Neural progenitor cell (in vitro differentiated cells): ENCODE measurements around the gene TBC1D7. TPM values are rescaled to one million over a fixed set of nuclear protein-coding genes. Genes with fewer than 3 reads are reported as not detected.

Source experiments
- DNase-seq: peaks from one replicate; pipeline ENCODE4 v3.0.0-alpha.2; 2016; ENCODE audit warnings: low spot score
- H2AFZ ChIP-seq: fragments of 200-600 bp; sonication (generic); replicated peaks from 2 replicates; pipeline ENCODE4 v1.6.1; 2016; ENCODE audit warnings: antibody characterized with exemption
- H3F3A ChIP-seq: fragments of 200-600 bp; sonication (generic); 2 replicates; pipeline ENCODE4 v1.6.1; 2016; ENCODE audit warnings: antibody characterized with exemption, low read depth
- H3K27ac ChIP-seq: fragments of 200-600 bp; sonication (generic); 2 replicates; pipeline ENCODE4 v1.5.1; 2016; ENCODE audit warnings: mild to moderate bottlenecking
- H3K27me3 ChIP-seq: fragments of 200-600 bp; sonication (generic); 2 replicates; pipeline ENCODE4 v1.6.1; 2016; ENCODE audit warnings: mild to moderate bottlenecking, moderate library complexity
- H3K36me3 ChIP-seq: fragments of 200-600 bp; sonication (generic); 2 replicates; pipeline ENCODE4 v1.5.1; 2016
- H3K4me1 ChIP-seq: fragments of 200-600 bp; sonication (generic); 2 replicates; pipeline ENCODE4 v1.6.1; 2016; ENCODE audit warnings: mixed run types
- H3K4me2 ChIP-seq: fragments of 200-600 bp; sonication (generic); 2 replicates; pipeline ENCODE4 v1.6.1; 2016
- H3K4me3 ChIP-seq: fragments of 200-600 bp; sonication (generic); 2 replicates; pipeline ENCODE4 v1.5.1; 2016
- H3K79me2 ChIP-seq: fragments of 200-600 bp; sonication (generic); 2 replicates; pipeline ENCODE4 v1.6.1; 2016; ENCODE audit warnings: low read depth
- H3K9ac ChIP-seq: fragments of 200-600 bp; sonication (generic); 2 replicates; pipeline ENCODE4 v1.6.1; 2016
- H3K9me3 ChIP-seq: fragments of 200-600 bp; sonication (generic); 2 replicates; pipeline ENCODE4 v1.5.1; 2016; ENCODE audit warnings: low read depth
- H4K20me1 ChIP-seq: fragments of 200-600 bp; sonication (generic); 2 replicates; pipeline ENCODE4 v1.6.1; 2016; ENCODE audit warnings: low read depth
- H3K27ac Mint-ChIP-seq: 3 replicates; pipeline ENCODE4 v1.8.0; 2021; ENCODE audit warnings: mixed read lengths
- H3K27me3 Mint-ChIP-seq: 2 replicates; pipeline ENCODE4 v1.8.0; 2022; ENCODE audit warnings: low read depth, mild to moderate bottlenecking, inconsistent platforms, moderate library complexity, mixed read lengths; ENCODE audit not compliant: insufficient read depth
- H3K36me3 Mint-ChIP-seq: 3 replicates; pipeline ENCODE4 v1.8.0; 2021; ENCODE audit warnings: mixed read lengths
- H3K4me1 Mint-ChIP-seq: 3 replicates; pipeline ENCODE4 v1.8.0; 2021; ENCODE audit warnings: mixed read lengths
- H3K4me3 Mint-ChIP-seq: 3 replicates; pipeline ENCODE4 v1.8.0; 2021; ENCODE audit warnings: mild to moderate bottlenecking, moderate library complexity, mixed read lengths
- H3K9me3 Mint-ChIP-seq: 3 replicates; pipeline ENCODE4 v1.8.0; 2020; ENCODE audit warnings: mixed read lengths
- EZH2 ChIP-seq: fragments of 200-600 bp; sonication (generic); IDR thresholded peaks from 2 replicates; pipeline ENCODE4 v1.6.1; 2017; ENCODE audit warnings: antibody characterized with exemption, mild to moderate bottlenecking, moderate library complexity
- EZH2phosphoT487 ChIP-seq: fragments of 200-600 bp; sonication (generic); IDR thresholded peaks from 2 replicates; pipeline ENCODE4 v1.6.1; 2017; ENCODE audit warnings: antibody characterized with exemption
- total RNA-seq: library from RNA; depleted of rRNA; stranded (reverse); fragments of >200 nt; gene quantifications from 2 replicates; pipeline ENCODE4 v1.2.3, GENCODE V29; 2015; ENCODE audit warnings: low replicate concordance
- TF ChIP-seq, protein P1 (sequence below): fragments of 200-600 bp; sonication (generic); IDR thresholded peaks from 2 replicates; pipeline ENCODE4 v1.5.1; 2017; ENCODE audit warnings: antibody characterized with exemption, mild to moderate bottlenecking

Gene TBC1D7
- total RNA-seq, 1 donor from 2014 or later, result 54.9 TPM

GRCh38 chr6:13371421-13372072, 43.2 kb upstream of the TBC1D7 start:
- H3K9me3 ChIP-seq, result no peaks in the 10 kb centered on the region
- TF ChIP-seq EZH2phosphoT487 (no peak), EZH2 (no peak)
- TF ChIP-seq, protein P1, sequence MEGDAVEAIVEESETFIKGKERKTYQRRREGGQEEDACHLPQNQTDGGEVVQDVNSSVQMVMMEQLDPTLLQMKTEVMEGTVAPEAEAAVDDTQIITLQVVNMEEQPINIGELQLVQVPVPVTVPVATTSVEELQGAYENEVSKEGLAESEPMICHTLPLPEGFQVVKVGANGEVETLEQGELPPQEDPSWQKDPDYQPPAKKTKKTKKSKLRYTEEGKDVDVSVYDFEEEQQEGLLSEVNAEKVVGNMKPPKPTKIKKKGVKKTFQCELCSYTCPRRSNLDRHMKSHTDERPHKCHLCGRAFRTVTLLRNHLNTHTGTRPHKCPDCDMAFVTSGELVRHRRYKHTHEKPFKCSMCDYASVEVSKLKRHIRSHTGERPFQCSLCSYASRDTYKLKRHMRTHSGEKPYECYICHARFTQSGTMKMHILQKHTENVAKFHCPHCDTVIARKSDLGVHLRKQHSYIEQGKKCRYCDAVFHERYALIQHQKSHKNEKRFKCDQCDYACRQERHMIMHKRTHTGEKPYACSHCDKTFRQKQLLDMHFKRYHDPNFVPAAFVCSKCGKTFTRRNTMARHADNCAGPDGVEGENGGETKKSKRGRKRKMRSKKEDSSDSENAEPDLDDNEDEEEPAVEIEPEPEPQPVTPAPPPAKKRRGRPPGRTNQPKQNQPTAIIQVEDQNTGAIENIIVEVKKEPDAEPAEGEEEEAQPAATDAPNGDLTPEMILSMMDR, result no peak
- peak; percentile 40 for DNase-seq
- Mint-ChIP-seq H3K4me1 (peaks cover 56% of the 10 kb centered on the region), H3K36me3 (no peaks in the 10 kb centered on the region), H3K4me3 (no peak overlapping the region), H3K9me3 (no peaks in the 10 kb centered on the region), H3K27ac (peak overlapping the region; percentile 12), H3K27me3 (peaks cover 2% of the 10 kb centered on the region)
- H3K4me2 ChIP-seq, result peak overlapping the region; percentile 55
- H3K9ac ChIP-seq, result no peak overlapping the region
- H3K27ac ChIP-seq, result no peak overlapping the region
- H3K27me3 ChIP-seq, result no peaks in the 10 kb centered on the region
- no peaks in the 10 kb centered on the region for H3K79me2 ChIP-seq
- no peak overlapping the region for H3K4me3 ChIP-seq
- peak overlapping the region; percentile 77 for H2AFZ ChIP-seq
- peaks cover 40% of the 10 kb centered on the region for H3K4me1 ChIP-seq
- no peaks in the 10 kb centered on the region for H4K20me1 ChIP-seq
- H3F3A ChIP-seq, result peaks cover 14% of the 10 kb centered on the region
- no peaks in the 10 kb centered on the region for H3K36me3 ChIP-seq

GRCh38 chr6:13370623-13371022, 42.3 kb upstream of the TBC1D7 start:
- Mint-ChIP-seq H3K27me3 (peaks cover 4% of the 10 kb centered on the region), H3K4me1 (peaks cover 56% of the 10 kb centered on the region), H3K27ac (no peak overlapping the region), H3K4me3 (no peak overlapping the region), H3K9me3 (no peaks in the 10 kb centered on the region), H3K36me3 (no peaks in the 10 kb centered on the region)
- Histone ChIP-seq H3K4me3 (no peak overlapping the region), H3K79me2 (no peaks in the 10 kb centered on the region), H2AFZ (no peak overlapping the region), H4K20me1 (no peaks in the 10 kb centered on the region), H3K27me3 (no peaks in the 10 kb centered on the region), H3K4me2 (no peak overlapping the region), H3K36me3 (no peaks in the 10 kb centered on the region), H3K4me1 (peaks cover 40% of the 10 kb centered on the region), H3K27ac (no peak overlapping the region), H3K9ac (no peak overlapping the region), H3K9me3 (no peaks in the 10 kb centered on the region), H3F3A (peaks cover 14% of the 10 kb centered on the region)
- no peak for DNase-seq
- TF ChIP-seq EZH2phosphoT487 (no peak), EZH2 (no peak)
- TF ChIP-seq, protein P1, result no peak

- Histone ChIP-seq H3K27ac (no peak overlapping the region), H3K36me3 (no peaks in the 10 kb centered on the region), H3K4me3 (no peak overlapping the region), H3F3A (peaks cover 14% of the 10 kb centered on the region), H3K4me1 (peaks cover 40% of the 10 kb centered on the region), H3K9ac (no peak overlapping the region), H3K9me3 (no peaks in the 10 kb centered on the region), H3K79me2 (no peaks in the 10 kb centered on the region), H4K20me1 (no peaks in the 10 kb centered on the region), H3K27me3 (no peaks in the 10 kb centered on the region), H2AFZ (no peak overlapping the region), H3K4me2 (no peak overlapping the region)
- Mint-ChIP-seq H3K4me1 (peaks cover 59% of the 10 kb centered on the region), H3K36me3 (peaks cover 5% of the 10 kb centered on the region), H3K27me3 (peaks cover 2% of the 10 kb centered on the region), H3K4me3 (no peak overlapping the region), H3K9me3 (no peaks in the 10 kb centered on the region), H3K27ac (no peak overlapping the region)
- TF ChIP-seq, protein P1, result no peak
- TF ChIP-seq EZH2, result no peak
- TF ChIP-seq EZH2phosphoT487, result no peak
- no peak for DNase-seq
Observed at GRCh38 chr6:13369591-13369990, 41.3 kb upstream of the TBC1D7 start.
